Neural progenitor cell (in vitro differentiated cells): ENCODE data around the gene PMVK.

Experiments
- CTCF ChIP-seq: fragments of 200-600 bp; sonication (generic); IDR thresholded peaks from 2 replicates; pipeline ENCODE4 v1.5.1; 2017; ENCODE audit warnings: antibody characterized with exemption, mild to moderate bottlenecking
- EZH2 ChIP-seq: fragments of 200-600 bp; sonication (generic); IDR thresholded peaks from 2 replicates; pipeline ENCODE4 v1.6.1; 2017; ENCODE audit warnings: antibody characterized with exemption, mild to moderate bottlenecking, moderate library complexity

GRCh38 chr1:154884869-154885701 lies 51.4 kb downstream of the PMVK start:
- no peak for TF ChIP-seq CTCF
- no peak for TF ChIP-seq EZH2
